GM23248 (cell line): ENCODE results near the gene TBCCD1. TPM values are rescaled to one million over a fixed set of nuclear protein-coding genes. Genes with fewer than 3 reads are reported as not detected.

Experiments
- DNase-seq: peaks from one replicate; pipeline ENCODE4 v3.0.0-alpha.2; 2015
- H2AFZ ChIP-seq: fragments of 200-600 bp; sonication (generic); 2 replicates; pipeline ENCODE4 v1.6.1; 2016; ENCODE audit warnings: antibody characterized with exemption
- H3F3A ChIP-seq: fragments of 200-600 bp; sonication (generic); 2 replicates; pipeline ENCODE4 v1.6.1; 2016; ENCODE audit warnings: mild to moderate bottlenecking, antibody characterized with exemption, mixed run types; ENCODE audit not compliant: insufficient read depth
- H3K27ac ChIP-seq: fragments of 200-600 bp; sonication (generic); 2 replicates; pipeline ENCODE4 v1.5.1; 2016; ENCODE audit warnings: mild to moderate bottlenecking
- H3K27me3 ChIP-seq: fragments of 200-600 bp; sonication (generic); replicated peaks from 2 replicates; pipeline ENCODE4 v1.6.1; 2016; ENCODE audit warnings: mild to moderate bottlenecking; ENCODE audit not compliant: insufficient read depth
- H3K36me3 ChIP-seq: fragments of 200-600 bp; sonication (generic); 2 replicates; pipeline ENCODE4 v1.6.1; 2016; ENCODE audit warnings: low read depth, mild to moderate bottlenecking
- H3K4me1 ChIP-seq: fragments of 200-600 bp; sonication (generic); 2 replicates; pipeline ENCODE4 v1.6.1; 2016; ENCODE audit warnings: mild to moderate bottlenecking; ENCODE audit not compliant: insufficient read depth
- H3K4me2 ChIP-seq: fragments of 200-600 bp; sonication (generic); one replicate; pipeline ENCODE4 v1.6.1; 2016; ENCODE audit warnings: mild to moderate bottlenecking; ENCODE audit not compliant: unreplicated experiment
- H3K4me3 ChIP-seq: fragments of 200-600 bp; sonication (generic); 2 replicates; pipeline ENCODE4 v1.5.1; 2016; ENCODE audit warnings: mild to moderate bottlenecking
- H3K79me2 ChIP-seq: fragments of 200-600 bp; sonication (generic); 2 replicates; pipeline ENCODE4 v1.6.1; 2016; ENCODE audit warnings: mild to moderate bottlenecking; ENCODE audit not compliant: insufficient read depth
- H3K9ac ChIP-seq: fragments of 200-600 bp; sonication (generic); 2 replicates; pipeline ENCODE4 v1.6.1; 2016; ENCODE audit warnings: mild to moderate bottlenecking
- H3K9me2 ChIP-seq: fragments of 200-600 bp; sonication (generic); 2 replicates; pipeline ENCODE4 v1.6.1; 2016; ENCODE audit warnings: mixed run types, mild to moderate bottlenecking, moderate library complexity; ENCODE audit not compliant: insufficient read depth
- H3K9me3 ChIP-seq: fragments of 200-600 bp; sonication (generic); one replicate; pipeline ENCODE4 v1.6.1; 2017; ENCODE audit warnings: low read depth
- H4K20me1 ChIP-seq: fragments of 200-600 bp; sonication (generic); 2 replicates; pipeline ENCODE4 v1.6.0; 2016; ENCODE audit not compliant: insufficient read depth
- EZH2 ChIP-seq: fragments of 200-600 bp; sonication (generic); IDR thresholded peaks from 2 replicates; pipeline ENCODE4 v1.6.1; 2018; ENCODE audit warnings: antibody characterized with exemption, mild to moderate bottlenecking; ENCODE audit not compliant: insufficient read depth, poor library complexity, severe bottlenecking
- EZH2phosphoT487 ChIP-seq: fragments of 200-600 bp; sonication (generic); IDR thresholded peaks from 2 replicates; pipeline ENCODE4 v1.6.1; 2018; ENCODE audit warnings: antibody characterized with exemption, moderate library complexity, mild to moderate bottlenecking, low read depth; ENCODE audit not compliant: insufficient read depth
- WGBS, 2 experiments: methylation state at CpG; one replicate each; pipeline ENCODE4 v1.1.6; 2015 to 2017; ENCODE audit warnings: low lambda C conversion rate in 2 of 2, low coverage in 1 of 2; ENCODE audit errors: missing lambda C conversion rate in 2 of 2; 5-methylcytosine and 5-hydroxymethylcytosine counted together
- in situ Hi-C: fragments of 300-500 bp; cut with MboI; formaldehyde crosslinking; loops from 2 replicates; pipeline ENCODE4 v1.15.0; 2020
- polyA plus RNA-seq: library from polyadenylated mRNA; unstranded; fragments of >200 nt; fragmentation: Nextera tagmentation; extraction: Ambion mirVana; gene quantifications from 2 replicates; pipeline ENCODE4 v1.2.1, GENCODE V29; 2016
- total RNA-seq: library from RNA; depleted of rRNA; stranded (reverse); fragments of >200 nt; shearing (Covaris generic); gene quantifications from 2 replicates; pipeline ENCODE4 v1.2.3, GENCODE V29; 2014

Gene TBCCD1
- total and polyA plus RNA-seq, 2 experiments from 2014 or later, result 14.6 to 15.6 TPM

GRCh38 chr3:186614266-186614596 lies 47.1 kb upstream of the TBCCD1 start:
- Histone ChIP-seq H3K4me2 (no peak overlapping the region), H3K9me2 (no peaks in the 10 kb centered on the region), H3K79me2 (no peaks in the 10 kb centered on the region), H3K27ac (no peak overlapping the region), H3K9me3 (no peaks in the 10 kb centered on the region), H3K4me3 (no peak overlapping the region), H3K27me3 (peaks cover 15% of the 10 kb centered on the region), H3K36me3 (no peaks in the 10 kb centered on the region), H4K20me1 (no peaks in the 10 kb centered on the region), H2AFZ (no peak overlapping the region), H3F3A (peaks cover 7% of the 10 kb centered on the region), H3K9ac (no peak overlapping the region), H3K4me1 (peaks cover 14% of the 10 kb centered on the region; the same call in 1 of the 2 replicates)
- no peak for TF ChIP-seq EZH2
- WGBS, 2 experiments, result 57% methylated on average over 6 of the region's 6 CpGs
- DNase-seq, result no peak
- in situ Hi-C loops, result loop anchor here (10.0 to 25.0 kb wide), 2 partner anchors 201 to 1098 kb away; partner anchors contain the start of gene RTP2

- TF ChIP-seq EZH2 (no peak), EZH2phosphoT487 (no peak)
- H4K20me1 ChIP-seq, result no peaks in the 10 kb centered on the region
- no peaks in the 10 kb centered on the region for H3K9me3 ChIP-seq
- H3K4me3 ChIP-seq, result no peak overlapping the region
- WGBS, 2 experiments, result 25 to 27% methylated on average over 4 of the region's 4 CpGs
- no peak overlapping the region for H2AFZ ChIP-seq
- no peak overlapping the region for H3K4me2 ChIP-seq
- peaks cover 14% of the 10 kb centered on the region for H3K27me3 ChIP-seq
- peaks cover 7% of the 10 kb centered on the region for H3F3A ChIP-seq
- H3K9ac ChIP-seq, result no peak overlapping the region
- H3K36me3 ChIP-seq, result no peaks in the 10 kb centered on the region
- H3K79me2 ChIP-seq, result no peaks in the 10 kb centered on the region
- peaks cover 14% of the 10 kb centered on the region; the same call in 1 of the 2 replicates for H3K4me1 ChIP-seq
- H3K9me2 ChIP-seq, result no peaks in the 10 kb centered on the region
- no peak overlapping the region for H3K27ac ChIP-seq
- no peak for DNase-seq
- in situ Hi-C loops, result loop anchor here (10.0 to 25.0 kb wide), 2 partner anchors 201 to 1099 kb away; partner anchors contain the start of gene RTP2
These were observed 46.6 kb upstream of the TBCCD1 start for GRCh38 chr3:186613637-186614265.

GRCh38 chr3:186612721-186613636 lies 45.8 kb upstream of the TBCCD1 start, which contains the start of gene AHSG:
TSS of gene AHSG (plus strand) at chr3:186613060. CDS start at chr3:186613142, 82 bp downstream.
- H3K9me2 ChIP-seq, result no peaks in the 10 kb centered on the region
- no peak within 1 kb of the TSS for H3K4me2 ChIP-seq
- no peak within 1 kb of the TSS for H3K9ac ChIP-seq
- H3F3A ChIP-seq, result peaks cover 7% of the 10 kb centered on the region
- H4K20me1 ChIP-seq, result no peaks in the 10 kb centered on the region
- no peak within 1 kb of the TSS for H3K4me3 ChIP-seq
- H2AFZ ChIP-seq, result no peak within 1 kb of the TSS
- no peak within 1 kb of the TSS for H3K27ac ChIP-seq
- no peaks in the 10 kb centered on the region for H3K36me3 ChIP-seq
- WGBS, 2 experiments, result 48 to 58% methylated on average over 7 of the region's 7 CpGs
- no peaks in the 10 kb centered on the region for H3K9me3 ChIP-seq
- H3K27me3 ChIP-seq, result peaks cover 12% of the 10 kb centered on the region
- TF ChIP-seq EZH2phosphoT487 (no peak), EZH2 (no peak)
- DNase-seq, result no peak
- no peaks in the 10 kb centered on the region for H3K79me2 ChIP-seq
- in situ Hi-C loops, result loop anchor here (10.0 to 25.0 kb wide), 2 partner anchors 202 to 1099 kb away; partner anchors contain the start of gene RTP2
- peaks cover 14% of the 10 kb centered on the region; the same call in 1 of the 2 replicates for H3K4me1 ChIP-seq

DNA sequence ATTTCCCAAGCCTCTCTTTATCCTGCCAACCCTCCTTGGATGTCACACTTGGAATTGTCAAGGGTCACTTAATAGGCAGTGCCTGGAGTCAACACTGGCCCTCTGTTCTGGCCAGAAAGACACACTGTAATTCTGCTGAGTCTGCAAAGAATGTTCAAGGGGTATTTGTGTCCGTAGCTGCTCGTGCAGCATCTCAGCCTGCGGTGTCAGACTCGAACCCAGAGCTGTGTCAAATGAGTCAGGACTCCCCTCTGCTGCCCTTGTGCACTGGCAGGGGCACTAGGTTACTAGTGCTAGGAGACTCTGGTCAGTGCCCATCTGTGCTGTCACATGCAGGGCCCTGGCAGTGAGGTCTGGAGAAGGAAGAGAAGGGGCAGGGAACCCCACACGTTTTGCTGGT lies 44.9 kb upstream of the TBCCD1 start:
- TF ChIP-seq EZH2phosphoT487 (no peak), EZH2 (no peak)
- Histone ChIP-seq H3K4me2 (no peak overlapping the region), H3K9me3 (no peaks in the 10 kb centered on the region), H3K36me3 (no peaks in the 10 kb centered on the region), H3K79me2 (no peaks in the 10 kb centered on the region), H3K9me2 (no peaks in the 10 kb centered on the region), H2AFZ (no peak overlapping the region), H4K20me1 (no peaks in the 10 kb centered on the region), H3K27me3 (peaks cover 9% of the 10 kb centered on the region), H3K4me1 (peaks cover 6% of the 10 kb centered on the region; the same call in 1 of the 2 replicates), H3K4me3 (no peak overlapping the region), H3K27ac (no peak overlapping the region), H3K9ac (no peak overlapping the region), H3F3A (peaks cover 7% of the 10 kb centered on the region)
- in situ Hi-C loops, result loop anchor here (10.0 to 25.0 kb wide), 2 partner anchors 203 to 1100 kb away; partner anchors contain the start of gene RTP2
- WGBS, 2 experiments, result 39 to 50% methylated on average over 5 of the region's 5 CpGs
- no peak for DNase-seq
